COR-L47 (cell line): Measurements from ENCODE around the gene RNU7-1.

ENCODE experiments used
- DNase-seq: peaks from one replicate; lab custom pipeline; 2025; lab: John Stamatoyannopoulos, UW

The RNU7-1 gene

DNA sequence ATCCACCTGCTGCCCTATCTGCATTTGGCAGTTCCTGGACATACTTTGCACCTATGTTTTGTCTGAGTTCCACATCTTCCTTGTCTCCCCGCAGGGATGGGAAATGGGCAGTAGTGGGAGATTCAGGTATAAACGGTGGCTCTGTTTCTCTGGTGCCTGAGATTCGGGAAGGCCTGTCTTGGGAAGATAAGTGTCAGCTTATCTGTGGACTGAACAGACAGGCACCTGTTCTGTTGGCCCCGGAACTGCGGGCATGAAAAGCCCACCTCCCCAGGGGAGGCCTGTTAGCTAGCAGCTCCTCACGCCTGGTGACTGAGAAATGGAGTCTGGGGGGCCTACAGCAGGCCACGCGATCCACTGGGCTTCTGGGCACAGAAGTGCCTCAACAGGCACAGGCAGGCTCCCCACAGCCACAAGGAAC, 21.0 kb downstream of the RNU7-1 start:
- DNase-seq = no peak

DNA sequence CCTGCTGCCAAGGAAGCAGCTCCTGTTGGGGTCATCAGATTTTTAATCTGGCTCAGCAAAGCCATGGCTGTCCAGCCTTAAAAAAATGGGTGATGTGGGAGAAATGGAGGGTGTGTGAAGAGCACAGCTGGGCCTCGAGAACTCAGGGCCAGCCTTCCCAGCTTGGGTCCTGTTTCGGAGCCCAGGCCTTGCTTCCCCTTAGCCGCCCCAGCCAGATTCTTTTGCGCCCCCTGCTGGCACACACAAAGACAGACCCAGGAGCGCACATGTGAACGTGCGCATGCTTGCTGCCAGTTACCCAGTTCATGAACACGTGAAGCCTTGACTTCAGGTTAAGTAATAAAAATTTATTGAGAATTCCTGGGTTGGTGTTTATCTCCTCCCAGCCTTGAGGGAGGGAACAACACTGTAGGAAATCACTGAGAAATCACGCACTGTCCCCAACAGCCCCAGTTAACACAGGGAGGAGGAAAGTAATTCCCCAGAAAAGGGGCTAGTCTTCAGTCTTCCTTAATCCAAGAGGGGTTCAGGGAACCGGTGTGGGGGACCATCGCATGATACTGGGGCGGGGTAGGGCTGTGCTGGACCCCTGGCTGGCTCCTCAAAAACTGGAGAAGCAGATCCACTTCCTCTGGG, 21.5 kb downstream of the RNU7-1 start:
- DNase-seq = peak; percentile 62

DNA sequence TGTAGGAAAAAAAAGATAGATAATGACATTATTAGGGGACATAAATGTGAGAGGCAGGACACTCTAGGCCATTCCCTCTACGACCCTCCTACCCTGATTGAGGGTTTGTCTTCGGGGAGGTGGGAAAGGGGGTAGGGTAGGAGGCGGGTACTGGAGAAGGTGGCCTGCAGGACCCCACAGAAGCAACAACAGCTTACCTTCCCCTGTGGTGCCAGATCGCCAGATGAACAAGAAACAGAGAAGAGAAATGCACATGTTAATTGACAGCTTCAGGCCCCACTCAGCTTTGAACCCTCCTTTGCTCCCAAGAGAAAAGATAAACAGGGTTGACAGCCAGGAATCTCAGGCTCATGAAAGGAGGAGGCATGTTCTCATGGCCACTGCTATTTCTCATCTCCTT, 22.1 kb downstream of the RNU7-1 start:
- DNase-seq = no peak

DNA sequence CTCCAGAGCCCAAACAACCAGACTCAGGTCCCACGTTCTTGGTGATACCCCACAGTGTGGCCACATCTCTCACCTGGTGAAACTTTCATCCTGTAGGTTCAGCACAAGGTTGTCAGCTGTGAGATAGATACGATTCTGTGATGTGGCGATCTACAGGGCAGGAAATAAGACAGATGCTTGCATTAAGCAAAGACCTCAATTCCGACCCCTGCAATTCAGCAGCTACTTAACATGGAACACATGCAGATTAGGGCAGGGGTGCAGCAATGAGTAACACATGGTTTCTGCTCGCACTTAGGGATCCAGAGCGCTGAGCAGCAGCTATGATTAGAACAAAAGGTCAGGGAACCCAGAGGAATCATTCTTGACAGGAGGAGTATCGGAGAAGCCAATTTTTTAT, 22.7 kb downstream of the RNU7-1 start:
- DNase-seq = no peak

DNA sequence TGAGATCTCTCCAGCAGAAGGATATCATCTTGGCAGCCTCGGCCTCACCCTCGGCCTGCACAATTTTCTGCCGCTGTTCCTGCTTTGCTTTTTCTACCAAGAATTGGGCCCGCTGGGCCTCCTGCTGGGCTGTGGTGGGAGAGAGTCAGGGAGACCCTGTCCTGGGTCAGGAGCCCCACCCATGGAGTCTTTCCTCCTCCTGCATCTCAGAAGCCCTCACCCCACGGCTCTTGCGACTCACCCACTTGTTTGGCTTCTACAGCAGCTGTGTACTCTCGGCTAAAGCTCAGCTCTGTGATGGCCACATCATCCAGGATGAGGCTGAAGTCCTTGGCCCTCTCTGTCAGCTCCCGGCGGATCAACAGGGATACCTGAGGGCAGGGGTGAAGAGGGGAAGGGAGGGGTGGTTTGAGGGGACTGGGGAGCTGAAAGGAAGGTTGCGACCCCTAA, 24.1 kb downstream of the RNU7-1 start:
- no peak for DNase-seq

DNA sequence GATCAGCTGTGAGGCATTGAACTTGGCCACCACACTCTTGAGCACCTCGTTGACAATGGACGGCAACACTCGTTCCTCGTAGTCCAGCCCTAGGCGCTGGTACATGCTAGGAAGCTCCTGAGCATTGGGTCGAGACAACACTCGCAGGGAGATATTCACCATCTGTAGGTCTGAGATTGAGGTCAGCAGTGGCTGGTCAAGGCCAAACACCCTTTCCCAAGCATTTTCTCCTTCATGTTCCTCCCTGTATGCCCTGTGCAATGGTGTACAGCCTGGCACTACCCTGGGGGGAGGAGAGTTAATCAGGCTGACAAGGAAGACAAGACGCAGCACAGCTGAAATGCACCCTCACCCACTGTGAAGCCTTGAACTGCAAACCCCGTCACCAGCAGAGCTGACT, 24.8 kb downstream of the RNU7-1 start:
- DNase-seq = no peak

DNA sequence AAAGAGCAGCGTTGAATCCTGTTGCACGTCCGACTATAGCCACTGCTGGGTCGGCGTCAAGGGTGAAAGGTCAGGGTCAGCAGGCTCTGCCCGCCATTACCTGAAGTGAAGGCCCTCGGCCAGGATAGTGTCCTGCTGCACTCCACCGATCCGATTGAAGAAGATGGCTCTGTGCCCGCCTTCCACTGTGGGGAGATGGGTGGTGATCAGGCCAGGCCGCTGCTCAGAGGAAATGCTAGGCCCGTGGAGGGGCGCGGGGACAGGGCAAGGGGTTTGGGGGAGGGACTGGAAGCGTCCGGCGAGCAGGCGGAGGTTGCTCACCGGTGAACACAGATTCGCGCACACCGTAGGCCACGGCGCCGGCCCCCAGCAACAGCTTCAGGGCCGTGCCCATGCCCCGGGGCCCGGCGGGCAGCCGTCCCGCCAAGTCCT, 26.5 kb downstream of the RNU7-1 start:
- no peak for DNase-seq

DNA sequence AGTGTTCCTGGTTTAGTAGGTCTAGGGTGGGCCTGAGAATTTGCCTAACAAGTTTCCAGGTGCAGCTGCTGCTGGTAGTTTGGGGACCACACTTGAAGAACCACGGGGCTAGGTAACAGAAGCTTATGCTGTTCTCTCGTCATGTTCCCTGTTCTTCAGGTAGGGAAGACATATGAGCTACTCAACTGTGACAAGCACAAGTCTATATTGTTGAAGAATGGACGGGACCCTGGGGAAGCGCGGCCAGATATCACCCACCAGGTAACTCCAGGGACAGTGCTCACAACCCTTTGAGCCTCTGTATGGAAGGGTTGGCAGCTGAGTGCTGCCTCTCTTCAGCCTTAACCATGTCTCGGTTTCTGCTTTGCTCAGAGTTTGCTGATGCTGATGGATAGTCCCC, 30.6 kb downstream of the RNU7-1 start:
- DNase-seq = no peak

DNA sequence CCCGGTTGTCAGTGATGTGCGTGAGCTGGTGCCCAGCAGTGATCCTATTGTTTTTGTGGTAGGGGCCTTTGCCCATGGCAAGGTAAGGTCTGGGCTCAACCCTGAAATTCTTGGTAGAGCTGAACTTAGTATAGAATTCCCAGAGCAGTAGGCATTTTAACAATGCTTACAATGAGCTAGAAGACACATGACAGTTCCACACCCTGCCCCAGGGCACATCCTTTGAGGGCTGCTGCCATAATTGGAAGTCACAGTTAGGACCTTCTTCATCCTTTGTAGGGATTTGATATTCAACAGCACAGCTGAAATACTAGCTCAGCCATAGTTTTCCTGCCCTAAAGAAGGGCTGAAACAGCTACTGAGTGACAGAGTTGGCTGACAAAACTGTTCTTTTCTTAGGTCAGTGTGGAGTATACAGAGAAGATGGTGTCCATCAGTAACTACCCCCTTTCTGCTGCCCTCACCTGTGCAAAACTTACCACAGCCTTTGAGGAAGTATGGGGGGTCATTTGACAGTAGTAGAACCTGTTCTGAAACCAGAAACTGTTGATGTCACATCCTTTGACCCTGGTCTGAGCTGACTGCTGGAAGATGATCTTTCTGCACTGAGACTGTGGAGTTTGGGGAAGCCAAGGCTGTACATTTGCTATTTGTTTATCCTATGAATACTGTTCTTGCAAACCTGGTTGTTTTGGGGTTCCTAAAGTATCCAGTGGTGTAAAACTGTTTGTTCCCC, 31.8 kb downstream of the RNU7-1 start:
- no peak for DNase-seq

DNA sequence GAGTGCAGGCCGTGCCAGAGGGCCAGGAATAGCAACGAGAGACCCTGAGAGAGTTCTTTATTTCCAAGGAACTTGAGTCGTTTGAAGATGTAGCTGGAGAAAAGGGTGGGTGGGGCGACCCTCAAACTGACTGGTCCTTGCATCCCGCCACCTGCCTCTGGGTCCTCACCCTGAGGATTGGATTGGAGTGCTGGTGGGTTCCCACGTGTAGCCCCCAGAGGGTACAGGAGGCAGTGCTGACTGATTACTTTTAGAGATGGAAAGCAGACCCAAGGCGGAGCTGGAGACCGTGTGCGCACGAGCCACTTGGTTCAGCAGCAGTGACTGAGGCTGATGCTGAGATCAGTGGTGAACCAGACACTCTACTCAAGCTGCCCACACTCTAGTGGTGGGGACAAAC, 34.0 kb downstream of the RNU7-1 start:
- no peak for DNase-seq

DNA sequence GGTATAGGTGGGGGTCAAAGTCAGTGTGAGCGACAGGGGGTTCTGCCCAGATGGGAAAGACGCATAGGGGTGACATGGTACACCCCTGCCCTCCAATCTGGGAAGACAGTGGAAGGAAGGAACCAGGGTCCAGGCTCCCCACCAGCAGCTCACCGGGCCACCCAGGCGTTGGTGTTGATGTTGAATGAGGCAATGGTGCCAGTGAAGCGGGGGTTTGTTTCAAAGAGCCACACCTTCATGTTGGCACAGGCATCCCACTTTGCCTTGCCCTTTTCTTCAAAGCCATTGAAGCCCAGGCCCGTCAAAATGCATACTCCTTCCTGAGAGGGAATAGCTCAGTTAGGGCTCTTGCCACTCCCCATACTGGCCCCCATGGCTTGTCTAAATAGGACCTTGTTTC, 34.6 kb downstream of the RNU7-1 start:
- DNase-seq = no peak

DNA sequence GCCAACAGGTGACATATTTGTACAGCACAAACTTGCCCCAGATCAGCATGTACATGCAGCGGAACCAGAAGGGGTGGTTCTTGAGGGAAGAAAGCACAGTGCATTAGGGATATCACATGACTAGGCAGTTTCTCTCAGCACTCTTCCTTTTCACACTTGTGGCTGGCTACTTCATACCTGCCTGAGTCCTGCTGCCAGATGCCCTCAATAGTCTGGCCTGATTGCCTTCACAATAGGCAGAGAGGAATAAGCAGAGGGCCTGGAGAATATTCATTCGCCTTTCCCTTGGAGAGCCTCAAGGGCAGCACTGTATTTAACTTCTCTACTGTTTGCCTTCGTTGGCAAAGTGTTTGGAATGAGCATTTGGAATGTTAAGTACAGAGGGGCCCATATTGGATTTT, 35.0 kb downstream of the RNU7-1 start:
- no peak for DNase-seq

DNA sequence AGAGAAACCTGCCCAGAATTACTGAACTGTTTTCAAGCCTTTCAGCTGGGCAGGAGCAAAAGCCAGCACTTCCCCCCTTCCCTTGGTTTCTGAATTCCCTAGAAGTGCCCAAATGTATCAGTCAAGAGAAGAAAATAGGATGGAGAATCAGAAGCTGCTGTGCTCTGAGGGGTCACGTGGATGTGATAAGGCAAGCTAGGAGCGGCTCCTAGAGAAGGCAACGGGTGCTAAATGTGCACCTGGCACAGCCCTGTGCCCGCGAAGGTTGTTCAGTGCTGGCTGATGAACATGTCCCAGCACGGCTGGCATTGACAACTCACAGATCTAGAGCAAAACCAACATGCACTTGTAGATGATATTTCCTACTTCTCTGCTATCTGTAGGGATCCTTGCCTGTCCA, 35.4 kb downstream of the RNU7-1 start:
- no peak for DNase-seq

DNA sequence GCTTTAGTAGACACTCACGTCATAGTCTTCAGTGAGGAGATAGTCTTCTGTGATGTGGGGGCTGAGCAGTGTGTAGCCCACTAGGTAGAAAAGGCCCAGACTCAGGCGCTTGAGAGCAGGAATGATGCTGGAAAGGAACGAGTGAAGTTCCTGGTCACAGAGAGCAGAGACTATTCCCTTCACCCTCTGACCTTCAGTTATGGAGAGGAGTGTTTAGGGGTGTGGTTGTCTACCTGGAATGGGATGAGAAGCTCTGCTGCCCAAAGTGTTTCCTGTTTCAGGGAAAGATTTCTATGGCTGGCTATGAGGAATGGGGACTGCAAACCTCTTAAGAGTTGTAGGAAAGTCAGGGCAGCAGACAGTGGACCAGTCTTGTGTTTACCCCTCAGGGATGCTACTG, 35.8 kb downstream of the RNU7-1 start:
- DNase-seq = no peak

DNA sequence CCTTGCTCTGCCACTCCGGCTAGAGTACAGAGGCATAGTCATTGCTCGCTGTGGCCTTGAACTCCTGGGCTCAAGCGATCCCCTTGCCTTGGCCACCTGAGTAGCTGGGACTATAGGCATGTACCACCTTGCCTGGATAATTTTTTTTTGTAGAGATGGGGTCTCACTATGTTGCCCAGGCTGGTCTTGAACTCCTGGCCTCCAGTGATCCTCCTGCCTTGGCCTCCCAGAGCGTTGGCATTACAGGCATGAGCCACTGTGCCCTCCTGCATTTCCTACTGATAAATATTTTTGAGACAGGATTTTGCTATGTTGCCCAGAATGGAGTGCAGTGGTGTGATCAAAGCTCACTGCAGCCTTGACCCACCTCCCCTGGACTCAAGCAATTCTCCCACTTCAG, 36.5 kb downstream of the RNU7-1 start:
- no peak for DNase-seq

DNA sequence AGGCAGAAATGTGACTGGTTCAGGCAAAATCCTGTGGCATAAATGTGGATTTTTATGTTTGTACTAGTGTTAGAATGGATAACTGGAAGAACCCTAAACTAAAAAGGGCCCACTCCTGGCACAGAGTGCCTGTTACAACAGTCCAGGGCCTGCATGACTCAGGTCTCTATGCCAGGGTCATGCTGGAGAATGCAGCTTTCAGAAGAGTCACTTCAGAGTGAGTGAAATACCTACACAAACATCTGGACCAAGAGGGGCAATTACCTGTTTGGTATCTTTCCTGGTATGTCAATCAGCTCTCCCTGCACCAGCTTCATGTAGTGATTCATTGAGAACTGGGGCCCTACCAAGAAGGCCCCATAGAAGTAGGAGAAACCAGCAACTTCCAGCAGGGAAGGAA, 37.1 kb downstream of the RNU7-1 start:
- DNase-seq = no peak

DNA sequence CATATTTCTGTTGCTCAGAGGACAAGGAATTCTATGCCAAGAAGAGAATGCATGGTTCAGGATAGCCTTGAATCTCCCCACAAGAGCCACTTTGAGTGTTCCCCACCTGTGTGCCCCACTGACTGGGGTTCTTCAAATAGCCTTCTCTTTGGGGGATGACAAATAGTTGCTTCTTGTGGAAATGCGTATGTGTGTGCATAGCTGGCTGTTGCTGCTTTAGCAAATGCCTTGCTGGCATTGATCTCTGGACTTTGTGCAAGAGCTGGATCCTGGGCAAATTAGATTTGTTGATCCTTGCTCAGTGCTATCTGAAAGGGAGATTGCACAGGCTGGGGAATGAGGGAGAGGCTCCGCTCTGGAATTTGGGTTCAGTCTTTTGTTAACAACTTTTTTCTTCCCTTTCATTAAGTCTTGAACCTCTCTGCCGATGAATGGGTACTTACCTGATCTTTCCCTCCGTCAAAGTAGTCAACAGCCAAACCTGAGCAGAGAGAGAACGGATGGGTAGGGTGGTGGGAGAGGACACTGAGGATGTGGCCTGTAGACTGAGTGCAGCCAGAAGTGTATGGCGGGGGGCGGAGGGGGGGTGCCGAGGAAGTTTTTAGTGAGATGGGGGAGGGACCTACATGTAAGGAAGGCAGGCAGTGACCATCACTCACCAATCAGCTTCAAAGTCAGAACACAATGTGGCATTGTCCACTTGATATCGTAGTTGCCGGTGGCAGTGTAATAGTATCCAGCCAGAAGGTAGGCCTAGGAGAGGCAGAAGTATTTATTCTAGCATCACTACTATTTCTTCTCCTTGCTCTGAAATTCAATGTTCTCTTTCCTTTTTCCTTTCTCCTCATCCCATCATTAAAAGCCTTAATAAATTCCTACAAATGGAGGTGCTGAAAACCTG, 37.8 kb downstream of the RNU7-1 start:
- no peak for DNase-seq

DNA sequence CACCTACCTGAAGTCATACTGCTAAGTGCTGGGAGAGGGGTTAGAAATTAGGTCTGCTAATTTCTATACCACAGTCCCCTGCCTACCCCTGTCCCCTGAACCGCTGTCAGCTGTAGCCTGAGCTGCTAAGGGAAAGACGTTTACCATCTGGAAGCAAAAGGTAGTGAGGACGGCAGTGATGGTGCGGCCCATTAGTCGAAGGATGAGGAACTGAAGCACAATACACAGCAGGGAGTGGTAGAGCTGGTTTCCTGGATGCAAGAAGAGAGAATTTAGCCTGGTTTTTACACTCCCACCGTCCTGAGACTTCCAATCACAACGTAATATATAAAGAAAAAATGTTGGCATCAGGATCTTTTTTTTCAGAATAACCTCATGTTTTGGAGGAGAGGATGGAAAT, 38.9 kb downstream of the RNU7-1 start:
- DNase-seq = no peak

DNA sequence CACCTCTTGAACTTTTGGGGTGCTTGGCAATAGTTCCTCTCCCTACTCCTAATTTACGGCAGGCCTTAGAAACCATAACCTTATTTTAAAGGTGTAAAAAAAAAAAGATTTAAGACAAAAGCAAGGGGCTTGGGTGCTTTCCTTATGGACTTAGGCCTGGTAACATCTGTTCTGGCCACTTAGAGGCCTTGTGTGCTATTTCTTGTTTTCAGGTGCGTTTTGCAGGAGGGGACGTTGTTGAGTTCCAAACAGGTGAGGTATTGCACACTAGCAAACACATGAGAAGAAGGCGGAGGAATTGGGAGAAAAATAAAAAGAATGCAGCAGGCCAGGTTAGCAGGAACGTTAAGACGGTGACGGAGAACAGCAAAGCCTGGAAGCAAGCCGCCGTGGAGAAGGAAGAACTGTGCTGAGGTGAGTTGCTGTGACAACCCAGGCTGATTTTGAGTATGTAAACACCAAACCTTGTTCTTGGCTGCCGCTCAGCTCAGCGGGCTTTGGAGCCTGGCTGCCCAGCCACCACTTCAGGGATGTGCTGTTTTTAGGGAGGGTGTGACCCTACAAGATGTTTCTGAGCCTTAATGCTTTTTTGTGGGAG, 44.4 kb downstream of the RNU7-1 start:
- DNase-seq = no peak
